Activated CD4-positive, alpha-beta memory T cell treated with anti-CD3 and anti-CD28 coated beads for 36 hours (primary cell): ENCODE data around the gene ITK. TPM values are rescaled to one million over a fixed set of nuclear protein-coding genes. Genes with fewer than 3 reads are reported as not detected.
A peak's percentile ranks its signal among the peaks of the same experiment; 100 is the strongest.

Experiments used
- CTCF ChIA-PET: fragments of 350-600 bp; sonication (Branson Sonifier 250); formaldehyde crosslinking; loops from one replicate; lab custom pipeline; 2021; ENCODE audit warnings: antibody characterized with exemption, inconsistent platforms; lab: Charles Lee
- POLR2A ChIA-PET: fragments of 350-600 bp; sonication (Branson Sonifier 250); formaldehyde crosslinking; loops from one replicate; lab custom pipeline; 2021; ENCODE audit warnings: antibody characterized with exemption; lab: Charles Lee
- DNase-seq: peaks from one replicate; pipeline ENCODE4 v3.0.0-alpha.2; 2020
- H3K27ac Mint-ChIP-seq: one replicate; pipeline ENCODE4 v1.8.0; 2021; ENCODE audit warnings: mixed read lengths
- H3K27me3 Mint-ChIP-seq: one replicate; pipeline ENCODE4 v1.8.0; 2021; ENCODE audit warnings: mixed read lengths
- H3K36me3 Mint-ChIP-seq: one replicate; pipeline ENCODE4 v1.8.0; 2021; ENCODE audit warnings: mixed read lengths
- H3K4me1 Mint-ChIP-seq: one replicate; pipeline ENCODE4 v1.8.0; 2021; ENCODE audit warnings: low read depth, mixed read lengths
- H3K4me3 Mint-ChIP-seq: one replicate; pipeline ENCODE4 v1.8.0; 2021; ENCODE audit warnings: mild to moderate bottlenecking, mixed read lengths
- H3K9me3 Mint-ChIP-seq: one replicate; pipeline ENCODE4 v1.8.0; 2021; ENCODE audit warnings: mixed read lengths
- intact Hi-C: fragments of 100-400 bp; cut with micrococcal nuclease; formaldehyde crosslinking; loops from one replicate; pipeline ENCODE4 v1.15.1; 2023
- total RNA-seq, 2 experiments: library from RNA; stranded (reverse); gene quantifications; one replicate each; pipeline ENCODE4 v1.2.3, GENCODE V29; 2021

Gene ITK
- 100 to 1,000 TPM; 236 to 240 TPM for total RNA-seq

DNA sequence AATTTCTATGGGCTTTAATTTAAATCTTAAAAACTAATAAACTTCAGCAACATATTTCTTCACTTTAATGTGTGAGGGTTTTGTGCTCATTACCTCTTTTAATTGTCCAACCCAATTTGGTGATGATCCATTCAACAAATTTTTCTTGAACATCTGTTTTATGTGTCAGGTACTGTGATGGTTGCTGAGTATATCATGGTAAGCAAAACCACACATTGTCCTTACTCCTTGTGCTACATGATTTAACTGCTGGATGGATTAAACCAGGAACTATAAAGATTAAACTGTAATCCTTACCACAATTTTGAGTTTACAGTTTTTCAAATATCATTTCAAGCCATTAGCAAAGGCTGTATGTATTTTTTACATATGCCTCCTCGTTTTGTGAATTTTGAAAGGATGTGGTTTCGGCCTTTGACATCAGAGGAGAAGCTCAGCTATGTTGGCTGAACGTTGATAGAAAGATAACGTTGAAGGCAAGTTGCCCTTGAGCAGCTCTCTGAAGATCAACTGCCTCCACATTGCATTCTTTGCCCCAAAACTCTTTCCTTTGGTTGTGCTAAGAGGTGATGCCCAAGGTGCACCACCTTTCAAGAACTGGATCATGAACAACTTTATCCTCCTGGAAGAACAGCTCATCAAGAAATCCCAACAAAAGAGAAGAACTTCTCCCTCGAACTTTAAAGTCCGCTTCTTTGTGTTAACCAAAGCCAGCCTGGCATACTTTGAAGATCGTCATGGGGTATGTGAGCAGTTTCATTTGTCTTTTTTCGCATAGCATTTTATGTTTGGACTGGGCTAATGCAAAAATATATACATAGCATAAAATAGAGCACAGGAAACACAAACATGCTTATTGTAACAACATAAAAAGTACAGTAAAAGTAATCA lies at the start of gene ITK:
TSS of gene ITK (plus strand) at position 467 of the 891 bp plus-strand sequence. CDS start at position 605, 138 bp downstream.
- DNase-seq, result peak; percentile 58
- ChIA-PET CTCF (interaction anchor here (0.7 to 6.0 kb wide), 7 partner anchors 9 to 72 kb away, joined by 3 to 32 read pairs (median 4); no protein-coding TSS in a partner anchor), POLR2A (interaction anchor here (0.8 to 24.1 kb wide), 12 partner anchors 8 to 92 kb away, joined by 3 to 368 read pairs (median 12); no protein-coding TSS in a partner anchor)
- Mint-ChIP-seq H3K27me3 (no peaks in the 10 kb centered on the region), H3K27ac (peak within 1 kb of the TSS; percentile 100), H3K9me3 (peaks cover 3% of the 10 kb centered on the region), H3K4me1 (peaks cover 45% of the 10 kb centered on the region), H3K4me3 (peak within 1 kb of the TSS; percentile 99), H3K36me3 (peaks cover 55% of the 10 kb centered on the region)
- intact Hi-C loops, result loop anchor here (1.0 to 5.0 kb wide), 8 partner anchors 8 to 362 kb away; no protein-coding TSS in a partner anchor

- peaks cover 23% of the 10 kb centered on the region for H3K4me1 Mint-ChIP-seq
- no peaks in the 10 kb centered on the region for H3K9me3 Mint-ChIP-seq
- ChIA-PET POLR2A (no interaction called here), CTCF (interaction anchor here (0.9 to 1.5 kb wide), 3 partner anchors 11 to 101 kb away, joined by 3 to 10 read pairs (median 6); partner anchors contain the start of gene MED7)
- DNase-seq, result no peak
- intact Hi-C loops, result loop anchor here (5.0 to 10.0 kb wide), 3 partner anchors 239 to 1996 kb away; no protein-coding TSS in a partner anchor
- no peak overlapping the region for H3K4me3 Mint-ChIP-seq
- H3K36me3 Mint-ChIP-seq, result no peaks in the 10 kb centered on the region
- H3K27ac Mint-ChIP-seq, result no peak overlapping the region
- H3K27me3 Mint-ChIP-seq, result no peaks in the 10 kb centered on the region
These were observed 49.7 kb upstream of the ITK start for GRCh38 chr5:157130925-157131324.

DNA sequence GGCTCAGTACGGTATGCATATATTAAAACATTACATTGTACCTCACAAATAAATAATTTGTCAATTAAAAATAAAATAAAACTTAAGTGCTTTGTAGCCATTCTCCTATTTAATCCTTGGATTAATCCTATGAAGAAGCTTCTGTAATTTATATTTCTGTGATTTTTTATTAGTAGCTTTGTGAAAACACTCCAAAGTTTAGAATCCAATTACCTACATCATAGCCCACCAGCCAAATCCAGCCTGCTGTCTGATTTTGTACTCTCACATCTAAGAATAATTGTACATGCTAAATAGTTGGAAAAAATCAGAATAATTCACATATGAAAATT lies 48.4 kb upstream of the ITK start:
- intact Hi-C loops, result loop anchor here (1.0 to 10.0 kb wide), 7 partner anchors 16 to 1997 kb away; no protein-coding TSS in a partner anchor
- Mint-ChIP-seq H3K4me3 (no peak overlapping the region), H3K27me3 (no peaks in the 10 kb centered on the region), H3K27ac (no peak overlapping the region), H3K9me3 (no peaks in the 10 kb centered on the region), H3K4me1 (peaks cover 27% of the 10 kb centered on the region), H3K36me3 (peaks cover under 1% of the 10 kb centered on the region)
- ChIA-PET POLR2A (interaction anchor here (0.9 to 1.3 kb wide), 3 partner anchors 10 to 212 kb away, joined by 3 to 4 read pairs (median 3); partner anchors contain the start of gene MED7), CTCF (interaction anchor here (0.6 to 2.5 kb wide), 27 partner anchors 9 to 1994 kb away, joined by 3 to 20 read pairs (median 4); partner anchors contain the start of gene MED7)
- no peak for DNase-seq

DNA sequence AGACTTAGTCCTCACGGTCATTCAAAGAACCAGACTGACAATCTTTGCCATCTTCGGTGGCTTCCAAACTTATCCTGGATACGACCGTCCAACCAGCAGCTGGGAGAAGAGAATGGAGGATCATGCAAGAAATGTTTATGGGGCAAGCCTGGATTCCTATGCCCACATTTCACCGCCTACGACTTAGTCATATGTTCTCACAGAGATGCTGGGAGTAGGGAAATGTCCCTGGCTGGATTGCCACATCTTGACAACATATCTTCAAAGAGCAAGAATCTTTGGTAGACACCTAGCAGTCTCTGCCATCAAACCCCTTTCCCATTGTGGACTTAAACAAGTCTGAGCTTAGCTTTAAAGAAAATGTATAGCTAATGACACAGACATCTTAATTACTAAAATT lies 42.9 kb upstream of the ITK start:
- Mint-ChIP-seq H3K4me3 (no peak overlapping the region), H3K27me3 (no peaks in the 10 kb centered on the region), H3K36me3 (peaks cover 39% of the 10 kb centered on the region), H3K9me3 (no peaks in the 10 kb centered on the region), H3K27ac (peak overlapping the region; percentile 6), H3K4me1 (peaks cover 58% of the 10 kb centered on the region)
- CTCF ChIA-PET, result interaction anchor here (1.1 to 1.3 kb wide), 2 partner anchors 12 to 48 kb away, joined by 3 to 4 read pairs; no protein-coding TSS in a partner anchor
- POLR2A ChIA-PET, result interaction anchor here (1.3 kb wide), 1 partner anchor 21 kb away, joined by 3 read pairs; no protein-coding TSS in a partner anchor
- intact Hi-C loops, result loop anchor here (10.0 kb wide), 1 partner anchor 2003 kb away; no protein-coding TSS in a partner anchor
- DNase-seq, result no peak

GRCh38 chr5:157142317-157143126 lies 38.1 kb upstream of the ITK start, which contains the start of gene MED7:
MED7 (minus strand) TSS chr5:157142865; CDS start chr5:157139431, 3,434 bp downstream.
- Mint-ChIP-seq H3K27me3 (no peaks in the 10 kb centered on the region), H3K4me3 (peak within 1 kb of the TSS; percentile 96), H3K4me1 (peaks cover 49% of the 10 kb centered on the region), H3K36me3 (peaks cover 35% of the 10 kb centered on the region), H3K27ac (peak within 1 kb of the TSS; percentile 99), H3K9me3 (no peaks in the 10 kb centered on the region)
- POLR2A ChIA-PET, result interaction anchor here (0.7 to 2.4 kb wide), 24 partner anchors 11 to 318 kb away, joined by 3 to 17 read pairs (median 4); no protein-coding TSS in a partner anchor
- CTCF ChIA-PET, result interaction anchor here (0.6 to 2.7 kb wide), 17 partner anchors 9 to 1199 kb away, joined by 3 to 10 read pairs (median 4); no protein-coding TSS in a partner anchor
- intact Hi-C loops, result loop anchor here (1.0 to 10.0 kb wide), 8 partner anchors 33 to 712 kb away; partner anchors contain the start of genes CLINT1, HAVCR2 and THG1L
- peak; percentile 96 for DNase-seq

GRCh38 chr5:157143127-157143971 lies 37.3 kb upstream of the ITK start:
- intact Hi-C loops, result loop anchor here (1.0 to 10.0 kb wide), 8 partner anchors 34 to 711 kb away; partner anchors contain the start of genes CLINT1, HAVCR2 and THG1L
- peaks cover 27% of the 10 kb centered on the region for H3K36me3 Mint-ChIP-seq

DNA sequence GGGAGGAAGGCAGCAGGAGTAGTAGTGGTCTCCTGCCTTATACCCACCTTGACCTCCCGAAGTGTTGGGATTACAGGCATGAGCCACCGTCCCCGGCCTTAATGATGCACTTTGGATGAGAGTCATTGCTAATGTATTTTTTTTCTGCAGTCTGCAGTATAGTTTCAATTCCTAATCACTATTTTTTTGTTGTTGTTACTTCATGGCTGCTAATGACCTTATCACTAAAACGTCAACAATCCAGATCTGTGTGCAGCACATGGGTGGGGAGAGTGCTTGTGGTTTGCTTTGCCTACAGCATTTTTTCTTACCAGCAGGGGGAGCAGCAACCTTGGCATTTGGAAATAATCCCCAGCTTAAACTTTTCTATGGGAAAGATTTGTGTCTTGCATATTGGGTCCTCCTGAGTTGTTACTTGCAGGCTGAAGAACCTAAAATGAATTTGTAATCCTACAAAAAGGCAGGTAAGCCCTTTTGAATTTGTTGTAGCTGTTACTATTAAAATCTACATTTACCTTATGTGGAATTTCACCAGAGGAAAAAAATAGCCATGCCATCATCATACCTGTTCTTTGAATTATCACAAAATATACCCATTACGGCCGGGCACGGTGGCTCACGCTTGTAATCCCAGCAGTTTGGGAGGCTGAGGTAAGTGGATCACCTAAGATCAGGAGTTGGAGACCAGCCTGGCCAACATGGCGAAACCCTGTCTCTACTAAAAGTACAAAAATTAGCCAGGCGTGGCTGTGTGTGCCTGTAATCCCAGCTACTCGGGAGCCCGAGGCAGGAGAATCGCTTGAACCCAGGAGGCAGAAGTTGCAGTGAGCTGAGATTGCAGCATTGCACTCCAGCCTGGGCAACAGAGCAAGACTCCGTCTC lies 31.7 kb upstream of the ITK start:
- ChIA-PET CTCF (interaction anchor here (0.6 to 4.3 kb wide), 40 partner anchors 9 to 323 kb away, joined by 3 to 34 read pairs (median 6); partner anchors contain the start of genes CYFIP2 and ITK), POLR2A (interaction anchor here (0.9 to 2.0 kb wide), 10 partner anchors 19 to 99 kb away, joined by 3 to 9 read pairs (median 4); partner anchors contain the start of gene ITK)
- H3K4me1 Mint-ChIP-seq, result peaks cover 47% of the 10 kb centered on the region
- no peaks in the 10 kb centered on the region for H3K9me3 Mint-ChIP-seq
- intact Hi-C loops, result loop anchor here (1.0 to 10.0 kb wide), 6 partner anchors 31 to 706 kb away; partner anchors contain the start of genes CLINT1 and ITK
- no peaks in the 10 kb centered on the region for H3K36me3 Mint-ChIP-seq
- H3K27ac Mint-ChIP-seq, result peak overlapping the region; percentile 68
- no peaks in the 10 kb centered on the region for H3K27me3 Mint-ChIP-seq
- H3K4me3 Mint-ChIP-seq, result peak overlapping the region; percentile 3
- DNase-seq, result peak; percentile 87

More at GRCh38 chr5:157143127-157143971, 37.3 kb upstream of the ITK start:
- Mint-ChIP-seq H3K4me1 (peaks cover 52% of the 10 kb centered on the region), H3K4me3 (peak overlapping the region; percentile 96), H3K27me3 (no peaks in the 10 kb centered on the region), H3K9me3 (no peaks in the 10 kb centered on the region), H3K27ac (peak overlapping the region; percentile 99)
- ChIA-PET CTCF (interaction anchor here (0.6 to 2.7 kb wide), 15 partner anchors 10 to 1200 kb away, joined by 3 to 10 read pairs (median 4); no protein-coding TSS in a partner anchor), POLR2A (interaction anchor here (0.7 to 2.4 kb wide), 23 partner anchors 11 to 318 kb away, joined by 3 to 17 read pairs (median 4); no protein-coding TSS in a partner anchor)
- peak; percentile 81 for DNase-seq

- Mint-ChIP-seq H3K27ac (peak overlapping the region; percentile 61), H3K36me3 (no peaks in the 10 kb centered on the region), H3K4me3 (no peak overlapping the region), H3K27me3 (no peaks in the 10 kb centered on the region), H3K4me1 (peaks cover 63% of the 10 kb centered on the region), H3K9me3 (no peaks in the 10 kb centered on the region)
- DNase-seq, result no peak
- intact Hi-C loops, result no loop called here
- CTCF ChIA-PET, result interaction anchor here (1.0 to 4.3 kb wide), 4 partner anchors 38 to 157 kb away, joined by 3 to 26 read pairs (median 8); no protein-coding TSS in a partner anchor
- POLR2A ChIA-PET, result interaction anchor here (1.8 to 7.8 kb wide), 2 partner anchors 21 to 30 kb away, joined by 5 to 62 read pairs; partner anchors contain the start of gene ITK
These were observed 29.6 kb upstream of the ITK start for GRCh38 chr5:157150995-157151394.

- intact Hi-C loops, result loop anchor here (5.0 kb wide), 2 partner anchors 37 to 442 kb away; no protein-coding TSS in a partner anchor
- Mint-ChIP-seq H3K9me3 (no peaks in the 10 kb centered on the region), H3K36me3 (peaks cover 1% of the 10 kb centered on the region), H3K27ac (peak overlapping the region; percentile 96), H3K4me1 (peaks cover 82% of the 10 kb centered on the region), H3K4me3 (peak overlapping the region; percentile 82), H3K27me3 (no peaks in the 10 kb centered on the region)
- ChIA-PET POLR2A (interaction anchor here (0.9 to 7.8 kb wide), 9 partner anchors 13 to 96 kb away, joined by 3 to 76 read pairs (median 6); partner anchors contain the start of genes ITK and MED7), CTCF (interaction anchor here (0.8 to 2.1 kb wide), 6 partner anchors 12 to 111 kb away, joined by 3 to 9 read pairs (median 3); partner anchors contain the start of genes CYFIP2 and ITK)
- no peak for DNase-seq
These were observed 25.3 kb upstream of the ITK start for GRCh38 chr5:157155297-157155696.
